Measurements from ENCODE around the gene SEPTIN1. TPM values are rescaled to one million over a fixed set of nuclear protein-coding genes. Genes with fewer than 3 reads are reported as not detected.

The SEPTIN1 gene
- total and polyA plus RNA-seq, 2 of the 4 experiments (the other 2 are of a cell fraction): 0.24 TPM; not detected in 1

- BruUV-seq (replicated peaks): no TSS peak
- Histone ChIP-seq H3K27ac (ENCODE audit: insufficient read depth, low read length) (no peak within 1 kb of the TSS), H2AK9ac (replicated peaks; ENCODE audit: low read depth, low read length, poor library complexity) (peak within 1 kb of the TSS; percentile 82), H2BK120ac (ENCODE audit: low read depth, low read length) (no peak within 1 kb of the TSS), H2BK15ac (ENCODE audit: low read depth, low read length) (no peak within 1 kb of the TSS), H3K4ac (ENCODE audit: low read depth, low read length) (no peak within 1 kb of the TSS), H3K23ac (ENCODE audit: low read depth, low read length) (no peak within 1 kb of the TSS), H4K5ac (ENCODE audit: low read depth, low read length) (no peak within 1 kb of the TSS), H3K27me3 (ENCODE audit: control insufficient read depth, insufficient read depth, low read length) (no peaks in the 10 kb centered on the region), H2BK20ac (ENCODE audit: low read depth, low read length) (no peak within 1 kb of the TSS), H3K9ac (ENCODE audit: low read depth, low read length) (no peak within 1 kb of the TSS), H2BK5ac (ENCODE audit: low read depth, low read length, poor library complexity, severe bottlenecking) (no peak within 1 kb of the TSS), H3K18ac (ENCODE audit: low read depth, low read length) (no peak within 1 kb of the TSS), H3K9me1 (ENCODE audit: insufficient read depth, low read length) (peaks cover 16% of the 10 kb centered on the region), H4K20me1 (ENCODE audit: insufficient read depth, low read length) (peaks cover 10% of the 10 kb centered on the region), H3K4me1 (ENCODE audit: control insufficient read depth, insufficient read depth, low read length) (peaks cover 7% of the 10 kb centered on the region), H3K14ac (replicated peaks; ENCODE audit: low read depth, low read length) (no peak within 1 kb of the TSS), H3K4me3 (ENCODE audit: insufficient read depth, low read depth, low read length) (no peak within 1 kb of the TSS), H4K91ac (ENCODE audit: insufficient read depth, low read depth, low read length) (no peak within 1 kb of the TSS), H4K8ac (ENCODE audit: low read depth in 2 of 2, low read length in 2 of 2) (no peak within 1 kb of the TSS), H3K79me1 (ENCODE audit: low read depth in 1 of 2, low read length in 2 of 2) (peaks cover 0 to 28% of the 10 kb centered on the region in 2 experiments), H2AK5ac (ENCODE audit: low read depth, low read length) (peak within 1 kb of the TSS; percentile 64; the same call in 1 of the 2 replicates), H2AFZ (replicated peaks; ENCODE audit: low read length, poor library complexity) (no peak within 1 kb of the TSS), H3K36me3 (ENCODE audit: control insufficient read depth, insufficient read depth, low read length) (no peaks in the 10 kb centered on the region), H3K9me3 (ENCODE audit: control insufficient read depth, insufficient read depth, low read length) (no peaks in the 10 kb centered on the region), H3K4me2 (ENCODE audit: low read depth, low read length) (no peak within 1 kb of the TSS), H3K56ac (ENCODE audit: extremely low read depth, insufficient read depth, low read length) (no peak within 1 kb of the TSS)
- DNase-seq (no peak), ATAC-seq (ENCODE audit: low read depth) (no peak)
- in situ Hi-C loops (cut with MboI; ENCODE audit: low sequenced_read_pairs): no loop called here
- intact Hi-C loops (cut with micrococcal nuclease): no loop called here
- POLR2A ChIA-PET (ENCODE audit: unreplicated experiment): no interaction called here
- no CpG with 5 or more reads among the region's 6 CpGs for WGBS, 2 experiments (ENCODE audit: extremely low coverage in 2 of 2, insufficient read length in 1 of 2)
- CTCF ChIA-PET: no interaction called here
- dilution Hi-C loops (cut with HindIII; ENCODE audit: low sequenced_read_pairs, unreplicated experiment): no loop called here
- no peak for TF ChIP-seq RAD21 (IDR thresholded peaks at IDR 0.05; ENCODE audit: low read length)
- TF ChIP-seq NFE2L2 (IDR thresholded peaks at IDR 0.05; ENCODE audit: low read depth, low read length): no peak
- TF ChIP-seq SMC3 (IDR thresholded peaks at IDR 0.05; ENCODE audit: low read depth, low read length): no peak
- TF ChIP-seq USF2 (IDR thresholded peaks at IDR 0.05; ENCODE audit: low read depth, low read length): no peak
- no peak for TF ChIP-seq CHD1 (IDR thresholded peaks at IDR 0.05; ENCODE audit: low read depth, low read length)
Observed at GRCh38 chr16:30374538-30374937, 7.8 kb downstream of the SEPTIN1 start, which contains the start of gene MYL11. TSS of gene MYL11 (plus strand) at chr16:30374802. CDS start at chr16:30374858, 56 bp downstream.

Measured in IMR-90 (cell line).